DMS53 (cell line): ENCODE data around the gene ABCC9.
"Not testable (repeated sequence)": the region's sequence is repeated elsewhere in the genome, so short reads cannot be mapped to it uniquely, and the experiment has no call there.

Source experiments
- DNase-seq: peaks from one replicate; lab custom pipeline; 2025; lab: John Stamatoyannopoulos, UW

The ABCC9 gene

DNA sequence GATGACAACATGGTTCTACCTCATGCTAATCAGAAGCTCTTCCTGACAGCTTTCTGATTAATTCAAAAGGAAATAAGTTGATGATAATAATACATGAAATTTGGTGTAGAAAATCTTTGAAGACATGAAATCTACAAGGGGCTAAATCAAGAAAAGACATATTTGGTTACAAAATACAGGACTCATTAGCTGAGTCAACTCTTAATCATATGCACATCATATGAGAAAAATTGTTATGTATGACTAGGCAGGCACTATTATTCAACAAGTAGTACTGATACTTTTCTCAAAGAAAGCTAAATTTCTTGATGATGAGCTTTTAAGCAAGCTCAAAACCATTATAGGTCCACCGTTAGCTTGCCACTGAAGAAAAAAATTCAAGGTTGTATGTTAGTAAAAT, 7.1 kb downstream of the ABCC9 start:
- DNase-seq: no peak

DNA sequence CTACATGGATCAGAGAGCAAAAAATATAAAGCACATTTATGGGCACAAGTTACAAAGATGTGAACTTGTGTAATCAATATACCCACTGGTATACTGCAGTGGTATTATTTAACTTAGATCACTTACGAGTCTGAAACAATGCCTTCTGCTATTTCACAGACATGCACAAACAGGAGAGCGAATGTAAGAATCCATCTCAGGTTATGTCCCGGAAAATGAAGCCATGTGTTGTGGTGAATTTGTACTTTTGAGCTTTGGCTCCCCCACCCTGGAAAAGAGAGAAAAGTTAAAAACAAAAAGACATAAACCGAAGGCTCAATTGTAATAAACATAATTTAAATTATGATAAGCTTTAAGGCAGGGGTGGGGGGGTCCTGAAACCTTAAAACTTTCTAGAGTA, 7.6 kb downstream of the ABCC9 start:
- no peak for DNase-seq

GRCh38 chr12:21929972-21930371, 11.3 kb downstream of the ABCC9 start:
- DNase-seq: not testable (repeated sequence)

- DNase-seq: no peak
These were observed 15.8 kb downstream of the ABCC9 start for GRCh38 chr12:21925296-21925913.

DNA sequence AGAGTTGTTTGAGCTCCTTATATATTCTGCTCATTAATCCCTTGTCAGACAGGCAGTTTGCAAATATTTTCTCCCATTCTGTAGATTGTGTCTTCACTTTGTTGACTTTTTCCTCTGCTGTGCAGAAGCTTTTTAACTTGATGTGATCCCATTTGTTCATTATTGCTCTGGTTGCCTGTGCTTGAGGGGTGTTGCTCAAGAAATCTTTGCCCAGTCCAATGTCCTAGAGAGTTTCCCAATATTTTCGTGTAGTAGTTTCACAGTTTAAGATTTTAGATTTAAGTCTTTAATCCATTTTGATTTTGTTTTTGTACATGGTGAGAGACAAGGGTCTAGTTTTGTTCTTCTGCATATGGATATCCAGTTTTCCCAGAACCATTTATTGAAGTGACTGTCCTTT, 19.8 kb downstream of the ABCC9 start:
- no peak for DNase-seq

GRCh38 chr12:21918456-21918855, 22.8 kb downstream of the ABCC9 start:
- no peak for DNase-seq

GRCh38 chr12:21913823-21914222, 27.4 kb downstream of the ABCC9 start:
- DNase-seq: no peak

GRCh38 chr12:21912318-21912717, 28.9 kb downstream of the ABCC9 start:
- DNase-seq: no peak

DNA sequence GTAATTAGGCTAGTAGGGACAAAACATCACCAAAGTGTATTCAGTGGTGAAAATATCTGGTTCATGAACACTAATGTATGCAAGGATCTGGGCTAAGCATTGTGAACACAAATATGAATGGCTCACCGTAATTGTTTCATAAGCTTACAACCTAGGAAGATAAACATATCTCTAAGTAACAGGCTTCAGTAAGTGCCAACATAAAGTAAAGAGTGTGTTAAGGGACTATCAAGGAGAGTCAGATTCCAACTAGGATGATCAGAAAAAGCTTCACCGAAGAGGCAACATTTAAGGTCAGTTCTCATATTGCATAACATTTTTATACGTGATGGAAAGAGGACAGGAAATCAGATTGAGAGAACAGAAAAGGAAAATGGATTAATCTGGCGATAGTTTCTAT, 29.4 kb downstream of the ABCC9 start:
- no peak for DNase-seq

DNA sequence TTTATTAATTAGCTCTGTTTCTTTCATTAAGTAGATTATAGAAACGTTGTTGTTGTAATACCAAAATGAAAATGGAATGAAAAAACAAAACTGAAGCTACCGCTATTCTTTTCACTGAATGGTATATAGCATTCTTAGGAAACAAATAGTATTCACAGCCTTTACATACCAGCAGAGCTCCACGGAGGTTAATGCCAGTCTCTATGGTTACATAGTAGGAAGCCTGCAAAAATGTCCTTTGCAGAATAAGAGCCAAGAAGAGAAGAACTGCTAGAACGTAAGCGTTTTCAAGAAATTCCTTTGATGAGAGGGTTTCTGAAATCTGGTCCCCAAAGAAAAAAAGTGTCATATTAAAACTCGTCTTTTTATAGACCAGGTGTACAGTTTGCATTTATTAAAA, 30.6 kb downstream of the ABCC9 start:
- no peak for DNase-seq

DNA sequence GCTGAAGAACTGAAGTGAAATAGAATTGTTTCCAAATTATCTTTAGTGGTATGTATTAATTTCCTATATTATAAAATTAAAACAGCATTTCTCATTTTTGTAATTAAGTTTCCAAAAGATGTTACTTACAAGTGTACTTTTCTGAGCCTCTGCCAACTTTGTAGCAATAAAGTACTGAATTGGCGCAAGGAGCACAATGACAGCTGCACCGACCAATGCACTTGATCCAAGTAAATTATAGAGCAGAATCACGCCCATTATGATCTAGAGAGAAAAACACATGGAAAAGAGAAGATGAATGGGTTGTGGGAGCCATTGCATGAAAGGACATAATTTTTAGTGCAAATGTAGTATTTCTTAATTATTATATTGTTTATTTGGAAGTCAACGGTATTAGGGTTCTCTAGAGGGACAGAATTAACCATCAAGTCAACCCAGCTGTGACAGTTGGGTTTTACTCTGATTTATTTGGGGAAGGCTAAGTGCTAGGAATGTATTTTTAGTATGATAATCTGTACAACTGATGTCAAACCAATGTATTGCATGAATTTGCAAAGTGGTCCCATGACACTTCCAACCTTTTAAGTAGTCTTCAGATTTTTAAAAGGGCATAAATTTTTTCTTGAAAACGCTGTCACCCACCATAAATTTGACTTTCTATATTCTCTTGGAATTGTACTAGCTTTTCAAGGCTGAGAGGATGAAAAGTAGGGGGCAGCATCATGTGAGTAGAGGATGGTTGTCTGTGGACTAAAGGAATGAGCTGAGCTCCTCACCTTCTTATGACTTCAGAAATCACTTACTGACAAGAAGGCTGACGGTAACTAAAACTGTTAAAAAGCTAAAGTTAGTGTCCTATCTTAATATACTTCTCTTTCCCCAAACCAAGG, 33.0 kb downstream of the ABCC9 start:
- DNase-seq: no peak

DNA sequence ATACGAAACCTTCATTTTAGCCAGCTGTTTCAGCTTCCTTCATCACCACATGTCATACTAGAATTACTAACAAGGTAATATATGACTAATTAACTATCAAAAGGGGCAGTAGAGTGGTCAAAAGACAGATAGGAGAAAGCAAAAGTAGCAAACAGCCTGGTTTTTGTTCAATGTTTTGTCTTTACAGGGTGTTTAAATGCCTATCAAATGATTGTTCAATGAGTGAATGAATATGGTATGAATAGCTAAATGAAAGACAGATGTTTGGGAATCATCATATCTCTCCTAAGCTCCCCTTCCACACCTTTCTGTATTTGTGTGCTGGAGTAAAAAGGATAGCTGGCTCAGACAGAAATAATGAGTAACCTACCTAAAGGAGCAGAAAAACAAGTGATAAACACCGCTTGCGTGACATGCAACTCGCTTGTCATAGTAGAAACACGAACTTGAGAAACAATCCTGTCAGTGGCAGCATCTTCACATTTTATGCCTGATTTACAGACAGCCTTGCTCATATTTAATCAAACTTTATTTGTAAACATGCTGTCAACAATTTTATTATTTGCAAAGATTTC, 34.2 kb downstream of the ABCC9 start:
- DNase-seq: no peak

DNA sequence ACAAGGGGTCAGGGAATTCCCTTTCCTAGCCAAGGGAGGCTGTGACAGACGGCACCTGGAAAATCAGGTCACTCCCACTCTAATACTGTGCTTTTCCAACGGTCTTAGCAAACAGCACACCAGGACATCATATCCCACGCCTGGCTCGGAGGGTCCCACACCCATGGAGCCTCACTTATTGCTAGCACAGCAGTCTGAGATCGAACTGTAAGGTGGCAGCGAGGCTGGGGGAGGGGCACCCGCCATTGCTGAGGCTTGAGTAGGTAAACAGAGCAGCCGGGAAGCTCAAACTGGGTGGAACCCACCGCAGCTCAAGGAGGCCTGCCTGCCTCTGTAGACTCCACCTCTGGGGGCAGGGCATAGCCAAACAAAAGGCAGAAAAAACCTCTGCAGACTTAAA, 41.7 kb downstream of the ABCC9 start:
- not testable (repeated sequence) for DNase-seq

GRCh38 chr12:21895651-21896050, 45.6 kb downstream of the ABCC9 start:
- no peak for DNase-seq

DNA sequence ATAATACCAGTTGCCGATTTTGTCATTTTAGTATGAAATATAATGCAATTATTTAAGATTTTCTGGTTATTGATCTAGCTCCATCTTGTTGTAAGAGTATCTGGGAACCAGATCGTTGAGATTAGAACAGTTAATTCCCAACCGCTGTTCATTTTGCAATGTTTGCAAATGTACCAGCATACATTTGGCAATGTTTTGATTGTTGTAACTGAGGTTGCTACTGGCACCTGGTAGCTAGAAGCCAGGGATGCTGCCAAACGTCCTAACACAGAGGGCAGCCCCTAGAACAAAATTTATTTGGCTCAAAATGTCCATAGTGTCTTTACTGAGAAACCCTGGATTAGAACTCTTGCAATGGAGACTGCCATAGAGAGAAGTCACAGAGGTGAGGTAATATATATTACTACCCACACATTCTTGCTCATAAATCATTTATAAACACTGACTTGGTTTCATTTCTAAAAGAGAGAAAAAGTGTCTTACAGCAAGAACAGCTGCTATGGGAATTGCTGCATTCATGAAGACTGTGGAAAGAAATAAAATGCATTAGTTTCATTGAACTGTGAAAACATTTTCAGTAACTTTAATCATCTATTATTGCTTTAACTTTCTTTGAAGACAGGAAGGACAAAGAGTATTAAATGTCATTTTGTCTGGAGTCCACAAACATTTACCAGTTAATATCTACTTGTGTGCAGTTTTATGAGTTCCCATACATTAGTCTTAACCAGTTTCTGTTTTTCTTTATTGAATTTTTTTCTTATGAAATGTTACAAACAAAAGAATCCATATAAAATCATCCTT, 46.2 kb downstream of the ABCC9 start:
- DNase-seq: no peak

DNA sequence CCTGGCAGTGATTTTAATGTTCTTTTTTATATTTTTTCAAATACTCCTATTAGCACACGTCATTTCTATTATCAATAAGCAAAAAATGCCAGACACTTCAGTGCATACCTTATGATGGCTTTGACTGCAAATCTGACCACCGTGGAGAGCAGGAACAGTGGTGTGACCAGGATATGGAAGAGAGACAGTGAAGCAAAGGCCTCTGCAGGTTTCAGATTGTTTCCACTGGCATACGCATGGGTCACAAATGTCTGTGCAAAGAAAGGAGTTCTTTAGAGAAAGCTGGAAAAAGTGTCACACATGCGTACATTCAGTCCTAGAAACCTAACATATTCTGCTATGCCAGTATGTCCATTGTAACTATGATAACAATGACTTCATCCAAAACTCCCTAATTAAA, 47.3 kb downstream of the ABCC9 start:
- no peak for DNase-seq

- no peak for DNase-seq
These were observed 48.9 kb downstream of the ABCC9 start for GRCh38 chr12:21892341-21892740.

DNA sequence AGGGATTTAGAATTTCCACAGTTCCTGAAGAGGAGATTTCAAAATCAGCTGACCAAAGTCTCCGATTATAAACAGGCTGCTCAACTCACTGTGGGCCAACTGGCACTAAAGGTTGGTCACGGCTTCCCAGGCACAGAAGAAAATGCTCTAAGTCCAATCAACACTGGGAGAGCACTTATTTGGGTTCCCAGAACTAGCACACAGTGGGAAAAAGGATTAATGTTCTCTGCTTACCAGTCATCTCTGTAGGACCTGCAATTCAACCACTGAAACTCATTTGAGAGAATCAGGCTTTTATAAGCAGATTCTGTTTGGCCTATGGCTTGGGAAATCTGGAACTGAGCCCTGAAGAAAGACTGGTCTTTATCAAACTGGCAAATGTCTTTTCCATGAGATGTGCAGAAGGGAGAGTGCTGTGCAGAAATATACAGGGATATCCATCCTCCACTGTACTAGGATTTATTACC, 49.4 kb downstream of the ABCC9 start:
- DNase-seq: no peak

GRCh38 chr12:21888276-21888863, 52.9 kb downstream of the ABCC9 start:
- no peak for DNase-seq

DNA sequence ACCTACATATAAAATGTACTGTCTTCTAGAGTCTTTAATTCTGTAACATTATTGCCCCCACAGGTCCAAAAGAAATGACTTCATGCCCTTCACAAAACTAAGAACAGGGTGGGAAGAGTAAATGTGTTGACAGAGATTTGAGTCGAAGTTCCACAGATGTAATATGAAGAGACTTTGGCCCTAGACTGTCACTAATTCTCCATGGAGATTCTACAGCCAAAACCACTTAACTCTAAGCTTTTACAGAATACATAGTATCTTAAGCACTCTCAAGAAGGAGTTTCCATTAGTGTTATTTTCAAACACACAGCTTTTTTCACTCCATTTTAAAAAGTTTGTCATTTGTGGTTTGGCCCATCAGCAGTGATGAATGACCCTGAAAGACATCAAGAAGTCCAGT, 56.3 kb downstream of the ABCC9 start:
- DNase-seq: no peak

- no peak for DNase-seq
These were observed 58.6 kb downstream of the ABCC9 start for GRCh38 chr12:21882635-21883034.

GRCh38 chr12:21881965-21882364, 59.3 kb downstream of the ABCC9 start:
- DNase-seq: no peak
